ENCODE data around the gene USP50.
"Not testable (repeated sequence)": the region's sequence is repeated elsewhere in the genome, so short reads cannot be mapped to it uniquely, and the experiment has no call there.

The USP50 gene

DNA sequence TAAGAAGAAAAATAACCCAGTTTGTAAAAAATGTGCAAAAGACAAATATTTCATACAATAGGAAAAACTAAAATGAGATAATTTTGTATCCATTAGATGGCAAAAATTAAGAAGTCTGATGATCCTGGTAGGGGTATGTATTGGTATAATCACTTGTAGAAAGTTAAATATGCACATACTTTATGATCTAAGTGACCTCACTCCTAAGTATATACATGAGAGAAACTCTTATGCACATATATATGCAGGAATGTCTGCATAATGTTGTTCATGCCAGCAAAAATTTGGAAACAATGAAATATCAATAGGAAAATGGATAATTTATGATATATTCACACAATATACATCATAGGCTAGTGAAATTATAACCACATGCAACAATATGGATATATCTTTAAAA is 33.5 kb downstream of the USP50 start:
- no peak for DNase-seq (ENCODE audit: low read depth)
- TF ChIP-seq, protein P1, sequence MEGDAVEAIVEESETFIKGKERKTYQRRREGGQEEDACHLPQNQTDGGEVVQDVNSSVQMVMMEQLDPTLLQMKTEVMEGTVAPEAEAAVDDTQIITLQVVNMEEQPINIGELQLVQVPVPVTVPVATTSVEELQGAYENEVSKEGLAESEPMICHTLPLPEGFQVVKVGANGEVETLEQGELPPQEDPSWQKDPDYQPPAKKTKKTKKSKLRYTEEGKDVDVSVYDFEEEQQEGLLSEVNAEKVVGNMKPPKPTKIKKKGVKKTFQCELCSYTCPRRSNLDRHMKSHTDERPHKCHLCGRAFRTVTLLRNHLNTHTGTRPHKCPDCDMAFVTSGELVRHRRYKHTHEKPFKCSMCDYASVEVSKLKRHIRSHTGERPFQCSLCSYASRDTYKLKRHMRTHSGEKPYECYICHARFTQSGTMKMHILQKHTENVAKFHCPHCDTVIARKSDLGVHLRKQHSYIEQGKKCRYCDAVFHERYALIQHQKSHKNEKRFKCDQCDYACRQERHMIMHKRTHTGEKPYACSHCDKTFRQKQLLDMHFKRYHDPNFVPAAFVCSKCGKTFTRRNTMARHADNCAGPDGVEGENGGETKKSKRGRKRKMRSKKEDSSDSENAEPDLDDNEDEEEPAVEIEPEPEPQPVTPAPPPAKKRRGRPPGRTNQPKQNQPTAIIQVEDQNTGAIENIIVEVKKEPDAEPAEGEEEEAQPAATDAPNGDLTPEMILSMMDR (IDR thresholded peaks at IDR 0.05; ENCODE audit: low read depth, low read length, missing control alignments), result no peak
- H3K4me3 ChIP-seq (ENCODE audit: low read depth, low read length), result no peak overlapping the region

GRCh38 chr15:50506121-50506520 is 40.3 kb downstream of the USP50 start:
- TF ChIP-seq, protein P1 (IDR thresholded peaks at IDR 0.05; ENCODE audit: low read depth, low read length, missing control alignments), result no peak
- no peak for DNase-seq (ENCODE audit: low read depth)
- no peak overlapping the region for H3K4me3 ChIP-seq (ENCODE audit: low read depth, low read length)

DNA sequence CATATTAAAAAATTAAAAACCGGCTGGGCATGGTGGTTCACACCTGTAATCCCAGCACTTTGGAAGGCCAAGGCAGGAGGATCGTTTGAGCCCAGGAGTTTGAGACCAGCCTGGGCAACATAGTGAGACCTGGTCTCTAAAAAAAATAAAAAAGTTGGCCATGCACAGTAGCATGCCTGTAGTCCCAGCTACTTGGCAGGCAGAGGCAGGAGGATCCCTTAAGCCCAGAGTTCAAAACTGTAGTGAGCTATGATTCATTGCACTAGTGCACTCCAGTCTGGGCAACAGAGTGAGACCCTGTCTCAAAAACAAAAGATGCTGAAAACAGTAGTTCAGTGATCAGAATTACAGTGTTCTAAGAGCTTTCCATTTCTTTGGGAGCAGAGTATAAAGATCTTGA is 40.8 kb downstream of the USP50 start:
- not testable (repeated sequence) for H3K4me3 ChIP-seq (ENCODE audit: low read depth, low read length); DNase-seq (ENCODE audit: low read depth)

DNA sequence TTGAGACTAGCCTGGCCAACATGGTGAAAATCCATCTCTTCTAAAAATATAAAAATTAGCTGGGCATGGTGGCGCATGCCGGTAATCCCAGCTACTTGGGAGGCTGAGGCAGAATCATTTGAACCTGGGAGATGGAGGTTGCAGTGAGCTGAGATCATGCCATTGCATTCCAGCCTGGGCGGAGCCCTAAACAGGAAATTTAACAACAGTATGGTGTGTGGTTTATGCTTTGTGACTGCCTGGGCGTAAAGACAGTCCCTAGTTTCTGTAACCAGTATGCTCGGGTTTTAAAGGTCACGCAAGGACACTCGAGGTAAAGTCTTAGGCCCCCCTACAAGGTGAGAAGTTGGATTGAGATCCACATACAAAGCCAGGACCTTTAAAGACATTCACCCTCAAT is 43.3 kb downstream of the USP50 start:
- no peak overlapping the region for H3K4me3 ChIP-seq (ENCODE audit: low read depth, low read length)
- TF ChIP-seq, protein P1 (IDR thresholded peaks at IDR 0.05; ENCODE audit: low read depth, low read length, missing control alignments), result no peak
- DNase-seq (ENCODE audit: low read depth), result no peak

- no peak overlapping the region for H3K4me3 ChIP-seq (ENCODE audit: low read depth, low read length)
- TF ChIP-seq, protein P1 (IDR thresholded peaks at IDR 0.05; ENCODE audit: low read depth, low read length, missing control alignments), result no peak
- DNase-seq (ENCODE audit: low read depth), result no peak
Observed at GRCh38 chr15:50501815-50502214, 44.7 kb downstream of the USP50 start.

GRCh38 chr15:50500352-50500751 is 46.1 kb downstream of the USP50 start:
- no peak overlapping the region for H3K4me3 ChIP-seq (ENCODE audit: low read depth, low read length)
- TF ChIP-seq, protein P1 (IDR thresholded peaks at IDR 0.05; ENCODE audit: low read depth, low read length, missing control alignments), result no peak
- no peak for DNase-seq (ENCODE audit: low read depth)

DNA sequence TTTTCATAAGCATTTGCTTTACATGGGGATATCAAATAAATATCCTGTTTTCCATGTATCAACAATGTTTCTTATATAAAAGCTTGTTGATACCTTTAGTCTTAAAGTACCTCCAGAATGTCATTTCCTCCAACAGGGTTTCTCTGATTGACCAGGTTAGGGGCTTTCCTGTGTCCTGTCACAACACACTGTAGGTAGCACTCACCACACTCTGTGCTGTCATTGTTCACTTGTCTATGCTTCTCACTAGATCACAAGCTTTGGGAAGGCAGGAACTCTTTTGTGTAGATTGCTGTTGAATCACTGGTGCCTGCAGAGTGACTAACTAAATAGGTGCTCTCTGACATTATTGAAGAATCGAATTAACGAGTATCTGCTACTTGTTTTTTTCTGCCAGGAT is 49.8 kb downstream of the USP50 start:
- TF ChIP-seq, protein P1 (IDR thresholded peaks at IDR 0.05; ENCODE audit: low read depth, low read length, missing control alignments), result no peak
- no peak for DNase-seq (ENCODE audit: low read depth)
- H3K4me3 ChIP-seq (ENCODE audit: low read depth, low read length), result no peak overlapping the region

GRCh38 chr15:50494547-50494946 is 51.9 kb downstream of the USP50 start:
- DNase-seq (ENCODE audit: low read depth); H3K4me3 ChIP-seq (ENCODE audit: low read depth, low read length): not testable (repeated sequence)
